Activated CD8-positive, alpha-beta memory T cell treated with anti-CD3 and anti-CD28 coated beads for 36 hours (primary cell): ENCODE measurements around the gene RNPS1. TPM values are rescaled to one million over a fixed set of nuclear protein-coding genes. Genes with fewer than 3 reads are reported as not detected.
"Not testable (repeated sequence)": the region's sequence is repeated elsewhere in the genome, so short reads cannot be mapped to it uniquely, and the experiment has no call there.

Source experiments
- CTCF ChIA-PET: fragments of 350-600 bp; sonication (Branson Sonifier 250); formaldehyde crosslinking; loops from one replicate; lab custom pipeline; 2021; ENCODE audit warnings: antibody characterized with exemption; lab: Charles Lee
- POLR2A ChIA-PET: fragments of 350-600 bp; sonication (Branson Sonifier 250); formaldehyde crosslinking; loops from one replicate; lab custom pipeline; 2021; ENCODE audit warnings: antibody characterized with exemption; lab: Charles Lee
- total RNA-seq, 2 experiments: library from RNA; stranded (reverse); gene quantifications; one replicate each; pipeline ENCODE4 v1.2.3, GENCODE V29; 2021

Gene RNPS1
- total RNA-seq, 2 experiments from 2014 or later: 370 to 387 TPM

DNA sequence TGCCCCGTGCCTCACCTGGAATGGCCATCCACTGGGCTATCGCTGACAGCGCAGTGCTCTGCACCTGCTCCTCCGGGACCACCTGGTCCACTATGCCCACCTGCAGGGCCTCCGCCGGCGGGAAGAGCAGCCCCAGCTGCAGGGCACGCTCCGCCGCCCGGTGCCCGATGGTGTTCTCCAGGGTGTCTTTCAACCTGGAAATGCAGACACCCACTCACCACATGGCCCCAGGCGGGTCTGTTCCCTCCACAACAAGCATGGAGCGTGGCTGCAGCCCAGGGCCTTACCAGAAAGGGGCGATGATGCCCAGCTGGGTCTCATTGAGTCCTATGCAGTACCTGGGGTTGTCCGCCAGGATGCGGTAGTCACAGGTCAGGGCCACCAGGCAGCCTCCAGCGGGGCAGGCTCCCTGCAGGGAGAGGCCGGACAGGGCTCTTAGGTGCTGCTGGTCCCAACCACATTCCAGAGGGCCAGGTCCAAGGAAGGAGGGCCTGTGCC lies 24.8 kb downstream of the RNPS1 start:
- POLR2A ChIA-PET: no interaction called here
- CTCF ChIA-PET: interaction anchor here (1.5 kb wide), 1 partner anchor 21 kb away, joined by 3 read pairs; no protein-coding TSS in a partner anchor

DNA sequence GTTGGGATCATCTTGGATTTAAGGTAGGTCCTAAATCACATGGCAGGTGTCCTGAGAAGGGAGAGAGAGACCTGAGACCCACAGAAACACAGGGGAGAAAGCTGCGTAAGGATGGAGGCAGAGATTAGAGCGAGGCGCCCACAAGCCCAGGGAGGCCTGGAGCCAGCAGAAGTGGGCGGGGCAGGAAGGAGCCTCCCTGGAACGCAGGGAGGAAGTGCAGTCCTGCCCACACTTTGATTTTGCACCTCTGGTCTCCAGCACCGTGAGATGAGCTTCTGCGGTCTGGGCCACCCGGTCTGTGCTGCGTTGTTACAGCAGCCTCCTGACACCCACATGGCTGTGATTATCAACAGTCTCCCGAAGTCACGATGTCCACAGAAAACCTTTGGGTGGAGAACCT lies 25.3 kb downstream of the RNPS1 start:
- ChIA-PET POLR2A (no interaction called here), CTCF (interaction anchor here (1.5 kb wide), 1 partner anchor 20 kb away, joined by 3 read pairs; no protein-coding TSS in a partner anchor)

DNA sequence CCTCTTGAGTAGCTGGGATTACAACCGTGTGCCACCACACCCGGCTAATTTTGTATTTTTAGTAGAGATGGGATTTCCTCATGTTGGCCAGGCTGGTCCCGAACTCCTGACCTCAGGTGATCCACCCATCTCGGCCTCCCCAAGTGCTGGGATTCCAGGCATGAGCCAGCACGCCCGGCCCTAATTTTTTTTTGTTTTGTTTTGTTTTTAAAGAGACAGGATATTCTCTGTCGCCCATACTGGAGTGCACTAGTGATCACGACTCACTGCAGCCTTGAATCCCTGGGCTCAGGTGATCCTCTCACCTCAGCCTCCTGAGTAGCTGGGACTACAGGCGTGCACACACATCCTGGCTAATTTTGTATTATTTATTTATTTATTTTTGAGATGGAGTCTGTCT lies 27.6 kb downstream of the RNPS1 start:
- CTCF ChIA-PET: interaction anchor here (0.8 kb wide), 1 partner anchor 16 kb away, joined by 3 read pairs; no protein-coding TSS in a partner anchor
- POLR2A ChIA-PET: not testable (repeated sequence)

DNA sequence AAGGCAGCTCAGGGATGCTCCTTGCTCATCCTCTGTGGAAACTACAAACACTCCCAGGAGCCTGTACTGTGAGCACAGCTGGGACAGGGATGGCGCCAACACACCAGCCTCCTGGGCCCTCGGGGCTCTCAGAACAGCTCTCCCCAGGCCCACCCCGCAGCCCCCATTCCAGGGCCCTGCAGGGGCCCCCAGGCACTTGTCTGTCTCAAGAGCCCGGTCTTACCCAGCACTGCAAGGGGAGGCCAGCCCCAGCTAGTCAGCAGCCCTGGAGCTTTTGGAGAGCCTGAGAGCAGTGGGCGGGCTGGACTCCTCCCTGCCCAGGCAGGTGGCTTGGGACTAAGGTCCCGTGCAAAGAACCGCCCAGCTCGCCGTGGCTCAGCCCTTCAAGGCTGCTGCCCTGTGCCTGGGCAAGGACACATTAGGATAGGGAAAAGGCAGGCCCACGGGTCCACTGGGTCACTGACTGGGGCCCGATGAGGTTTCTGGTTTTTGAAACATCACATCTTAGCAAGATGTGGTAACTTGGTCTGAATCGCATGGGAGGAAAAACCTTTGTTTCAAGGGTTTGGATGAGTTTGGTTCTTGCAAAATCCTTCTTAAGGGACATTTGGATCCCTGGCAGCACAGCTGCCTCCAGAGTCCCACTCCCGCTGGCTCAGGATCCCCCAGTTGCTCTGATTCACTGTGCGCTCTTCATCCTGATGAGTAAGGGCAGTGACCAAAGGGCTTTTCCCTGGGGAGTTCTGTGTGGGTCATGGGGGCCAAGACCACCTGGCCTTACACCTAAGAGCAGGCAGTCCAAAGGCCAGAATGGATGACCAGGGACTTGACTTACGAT lies 28.9 kb downstream of the RNPS1 start:
- ChIA-PET CTCF (interaction anchor here (2.3 kb wide), 1 partner anchor 13 kb away, joined by 7 read pairs; the partner anchor contains the start of gene ECI1), POLR2A (no interaction called here)

DNA sequence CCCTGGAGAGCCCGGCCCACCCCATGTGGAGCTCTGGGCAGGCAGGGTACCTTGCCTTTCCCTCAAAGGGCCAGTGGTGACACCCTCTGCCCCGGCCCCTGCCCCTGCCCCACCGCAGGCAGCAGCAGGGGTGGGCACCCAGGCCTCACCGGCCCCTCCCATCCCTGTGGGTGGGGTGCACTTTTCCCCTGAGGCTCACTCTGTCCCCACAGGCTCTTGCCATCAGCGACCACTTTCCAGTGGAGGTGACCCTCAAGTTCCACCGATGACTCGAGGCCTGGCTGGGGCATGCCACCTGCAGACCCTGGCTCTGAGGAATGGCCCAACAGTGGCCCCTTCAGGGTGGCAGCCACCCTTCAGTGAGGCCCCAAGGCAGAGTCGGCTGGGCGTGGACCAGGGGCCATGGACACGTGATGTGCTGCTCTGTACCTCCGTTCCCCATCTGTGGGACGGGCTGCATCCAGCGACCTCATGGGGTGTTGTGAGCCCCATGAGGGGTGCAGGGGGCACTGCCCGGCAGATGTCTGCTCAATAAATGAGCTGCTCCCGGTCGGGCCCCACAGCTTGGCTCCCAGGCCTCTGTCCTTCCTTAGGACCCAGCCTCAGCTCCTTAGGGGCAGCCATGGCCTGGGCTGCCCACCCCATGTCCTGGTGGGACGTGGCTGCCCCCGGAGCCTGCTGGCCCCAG lies 29.6 kb downstream of the RNPS1 start:
- ChIA-PET POLR2A (no interaction called here), CTCF (interaction anchor here (2.3 kb wide), 1 partner anchor 14 kb away, joined by 7 read pairs; the partner anchor contains the start of gene ECI1)

DNA sequence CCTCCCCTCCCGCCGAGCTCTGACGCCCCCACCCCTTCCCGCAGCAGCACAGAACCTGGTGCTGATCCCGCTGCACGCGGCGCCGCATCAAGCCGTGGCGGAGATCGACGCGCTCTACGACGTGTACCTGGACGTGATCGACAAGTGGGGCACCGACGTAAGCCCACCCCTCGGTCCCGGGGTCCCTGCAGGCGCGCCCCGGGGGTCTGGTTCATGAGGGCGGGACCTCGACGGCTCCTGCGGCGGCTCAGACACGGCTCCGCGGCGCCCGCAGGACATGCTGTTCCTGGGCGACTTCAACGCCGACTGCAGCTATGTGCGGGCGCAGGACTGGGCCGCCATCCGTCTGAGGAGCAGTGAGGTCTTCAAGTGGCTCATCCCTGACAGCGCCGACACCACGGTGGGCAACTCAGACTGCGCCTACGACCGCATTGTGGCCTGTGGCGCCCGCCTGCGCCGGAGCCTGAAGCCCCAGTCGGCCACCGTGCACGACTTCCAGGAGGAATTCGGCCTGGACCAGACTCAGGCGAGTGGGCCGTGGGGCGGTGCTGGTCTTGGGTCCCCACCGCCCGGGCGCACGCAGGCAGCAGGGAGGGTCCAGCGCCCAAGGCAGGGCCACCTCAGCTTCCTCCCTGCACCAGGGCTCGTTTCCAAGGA lies 30.3 kb downstream of the RNPS1 start:
- CTCF ChIA-PET: interaction anchor here (2.3 kb wide), 1 partner anchor 14 kb away, joined by 7 read pairs; the partner anchor contains the start of gene ECI1
- POLR2A ChIA-PET: no interaction called here

DNA sequence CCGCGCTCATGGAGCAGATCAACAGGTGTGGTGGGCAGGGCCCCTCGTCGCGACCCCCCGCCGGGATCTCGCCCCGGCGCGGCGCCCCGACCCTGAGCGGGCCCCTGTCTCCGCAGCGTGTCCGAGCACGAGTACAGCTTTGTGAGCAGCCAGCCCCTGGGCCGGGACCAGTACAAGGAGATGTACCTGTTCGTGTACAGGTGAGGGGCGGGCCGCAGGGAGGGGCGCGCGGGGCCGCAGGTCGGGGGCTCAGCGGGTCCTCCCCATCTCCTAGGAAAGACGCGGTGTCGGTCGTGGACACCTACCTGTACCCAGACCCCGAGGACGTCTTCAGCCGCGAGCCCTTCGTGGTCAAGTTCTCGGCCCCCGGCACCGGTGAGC lies 30.8 kb downstream of the RNPS1 start:
- ChIA-PET CTCF (no interaction called here), POLR2A (interaction anchor here (1.2 kb wide), 1 partner anchor 14 kb away, joined by 3 read pairs; the partner anchor contains the start of gene ECI1)

DNA sequence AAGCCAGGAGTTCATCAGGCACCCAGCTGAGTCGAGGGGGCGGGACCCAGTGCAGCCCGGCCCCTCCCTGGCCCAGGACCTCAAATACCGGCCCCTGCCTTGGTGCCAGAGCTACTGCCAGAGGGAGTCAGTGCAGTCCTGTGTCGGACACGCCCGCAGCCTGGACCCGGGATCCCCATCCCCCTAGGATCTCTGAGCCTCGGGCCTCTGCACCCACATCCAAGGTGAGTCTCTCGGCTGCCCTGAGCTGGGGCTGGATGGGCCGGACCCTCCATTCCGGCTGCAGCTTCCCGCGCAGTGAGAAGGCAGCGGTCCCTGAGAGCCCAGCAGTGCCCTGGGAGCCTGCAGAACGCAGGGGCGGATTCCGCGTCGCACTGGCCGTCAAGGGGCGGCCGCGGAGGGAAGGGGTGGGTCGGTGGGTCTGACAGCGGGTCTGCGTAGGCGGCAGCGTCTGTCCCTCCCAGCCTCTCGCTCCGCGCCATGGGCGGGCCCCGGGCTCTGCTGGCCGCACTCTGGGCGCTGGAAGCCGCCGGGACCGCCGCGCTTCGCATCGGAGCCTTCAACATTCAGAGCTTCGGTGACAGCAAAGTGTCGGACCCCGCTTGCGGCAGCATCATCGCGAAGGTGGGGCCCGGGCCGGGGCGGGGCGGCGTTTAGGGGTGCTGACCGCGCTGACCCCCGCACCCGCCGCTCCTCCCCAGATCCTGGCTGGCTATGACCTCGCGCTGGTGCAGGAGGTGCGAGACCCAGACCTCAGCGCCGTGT lies 31.4 kb downstream of the RNPS1 start, which contains the start of gene DNASE1L2:
DNASE1L2 (plus strand) TSS at position 108 of the 765 bp plus-strand sequence; CDS start at position 481, 373 bp downstream.
- ChIA-PET POLR2A (interaction anchor here (1.2 kb wide), 1 partner anchor 15 kb away, joined by 3 read pairs; the partner anchor contains the start of gene ECI1), CTCF (no interaction called here)

DNA sequence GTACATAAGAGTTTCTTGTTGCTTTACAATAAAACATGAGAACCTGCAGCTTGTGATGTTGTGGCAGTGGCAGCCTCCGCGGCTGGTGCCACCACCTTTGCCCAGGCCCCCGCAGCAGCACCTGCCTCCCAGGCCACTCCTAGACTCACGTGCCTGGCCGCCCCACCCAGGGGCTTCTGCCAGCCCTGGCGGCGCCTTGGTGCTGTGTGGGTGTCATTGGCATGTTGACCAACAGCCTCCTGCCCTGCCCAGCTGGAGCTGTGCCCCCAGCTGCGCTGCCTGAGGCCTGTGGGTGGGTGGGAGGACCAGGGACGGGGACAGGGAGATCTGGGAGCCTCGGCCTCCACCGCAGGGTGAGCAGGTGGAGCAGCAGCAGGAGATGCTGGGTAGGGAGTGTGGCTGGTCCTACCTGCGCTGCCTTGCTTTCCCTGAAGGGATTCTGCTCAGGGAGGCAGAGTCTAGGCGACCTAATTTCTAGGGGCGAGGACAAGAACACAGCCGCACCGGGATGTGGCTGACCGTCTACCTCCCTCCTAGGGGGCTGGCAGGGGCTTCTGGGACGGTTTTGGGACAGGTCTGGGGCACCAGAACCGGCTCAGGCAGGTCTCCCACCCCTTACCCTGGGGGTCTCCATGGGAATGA lies 32.1 kb downstream of the RNPS1 start:
- CTCF ChIA-PET: no interaction called here
- POLR2A ChIA-PET: interaction anchor here (0.6 to 1.2 kb wide), 2 partner anchors 16 to 17 kb away, joined by 3 to 7 read pairs; partner anchors contain the start of gene ECI1

DNA sequence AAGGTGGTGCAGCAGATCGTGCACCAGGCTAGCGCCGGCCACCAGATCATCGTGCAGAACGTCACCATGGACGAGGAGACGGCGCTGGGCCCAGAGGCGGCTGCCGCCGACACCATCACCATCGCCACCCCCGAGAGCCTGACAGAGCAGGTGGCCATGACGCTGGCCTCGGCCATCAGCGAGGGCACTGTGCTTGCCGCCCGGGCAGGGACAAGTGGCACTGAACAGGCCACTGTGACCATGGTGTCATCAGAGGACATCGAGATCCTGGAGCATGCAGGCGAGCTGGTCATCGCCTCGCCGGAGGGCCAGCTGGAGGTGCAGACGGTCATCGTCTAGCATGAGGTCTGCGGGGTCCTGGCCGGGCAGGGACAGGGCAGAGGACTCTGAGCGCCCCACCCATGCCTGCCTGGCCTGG lies 32.7 kb downstream of the RNPS1 start:
- CTCF ChIA-PET: no interaction called here
- POLR2A ChIA-PET: interaction anchor here (0.6 kb wide), 1 partner anchor 17 kb away, joined by 7 read pairs; no protein-coding TSS in a partner anchor

DNA sequence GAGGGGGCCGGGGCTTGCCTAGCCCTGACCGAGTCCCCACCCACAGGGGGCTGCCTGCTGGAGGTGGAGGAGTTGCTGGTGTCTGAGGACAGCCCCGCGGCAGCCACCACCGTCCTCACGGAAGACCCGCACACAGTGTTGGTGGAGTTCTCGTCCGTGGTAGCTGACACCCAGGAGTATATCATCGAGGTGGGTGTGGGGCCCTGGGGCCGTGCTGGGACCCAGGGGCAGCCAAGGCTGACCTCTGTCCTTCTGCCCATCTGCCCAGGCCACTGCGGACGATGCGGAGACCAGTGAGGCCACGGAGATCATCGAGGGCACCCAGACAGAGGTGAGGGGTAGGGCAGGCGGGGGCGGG lies 33.1 kb downstream of the RNPS1 start:
- ChIA-PET POLR2A (no interaction called here), CTCF (no interaction called here)

DNA sequence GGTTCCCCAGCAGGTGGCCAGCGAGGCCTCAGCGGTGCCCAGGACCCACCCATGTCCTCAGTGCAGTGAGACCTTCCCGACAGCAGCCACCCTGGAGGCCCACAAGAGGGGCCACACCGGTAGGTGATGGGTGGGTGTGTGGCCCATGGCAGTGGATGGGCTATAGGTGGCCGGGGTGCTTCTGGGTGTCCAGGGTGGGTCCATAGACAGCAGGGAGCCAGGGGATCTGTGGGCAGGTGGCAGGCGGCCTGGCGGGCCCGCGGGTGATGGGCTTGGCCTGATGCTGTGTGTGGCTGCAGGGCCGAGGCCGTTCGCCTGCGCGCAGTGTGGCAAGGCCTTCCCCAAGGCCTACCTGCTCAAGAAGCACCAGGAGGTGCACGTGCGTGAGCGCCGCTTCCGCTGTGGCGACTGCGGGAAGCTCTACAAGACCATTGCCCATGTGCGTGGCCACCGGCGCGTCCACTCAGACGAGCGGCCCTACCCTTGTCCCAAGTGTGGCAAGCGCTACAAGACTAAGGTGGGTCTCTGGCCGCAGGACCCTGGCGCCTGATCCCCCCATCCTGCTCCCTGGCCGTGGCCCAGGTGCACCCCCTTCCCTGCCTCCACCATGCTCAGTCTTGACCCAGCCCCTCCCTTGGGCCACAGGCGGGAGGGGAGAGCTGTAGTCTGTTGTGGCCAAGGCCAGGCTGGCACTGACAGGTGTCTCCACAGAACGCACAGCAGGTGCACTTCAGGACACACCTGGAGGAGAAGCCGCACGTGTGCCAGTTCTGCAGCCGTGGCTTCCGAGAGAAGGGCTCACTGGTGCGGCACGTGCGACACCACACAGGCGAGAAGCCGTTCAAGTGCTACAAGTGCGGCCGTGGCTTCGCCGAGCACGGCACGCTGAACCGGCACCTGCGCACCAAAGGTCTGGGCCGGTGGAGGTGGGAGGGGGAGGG lies 33.8 kb downstream of the RNPS1 start:
- CTCF ChIA-PET: no interaction called here
- POLR2A ChIA-PET: no interaction called here

DNA sequence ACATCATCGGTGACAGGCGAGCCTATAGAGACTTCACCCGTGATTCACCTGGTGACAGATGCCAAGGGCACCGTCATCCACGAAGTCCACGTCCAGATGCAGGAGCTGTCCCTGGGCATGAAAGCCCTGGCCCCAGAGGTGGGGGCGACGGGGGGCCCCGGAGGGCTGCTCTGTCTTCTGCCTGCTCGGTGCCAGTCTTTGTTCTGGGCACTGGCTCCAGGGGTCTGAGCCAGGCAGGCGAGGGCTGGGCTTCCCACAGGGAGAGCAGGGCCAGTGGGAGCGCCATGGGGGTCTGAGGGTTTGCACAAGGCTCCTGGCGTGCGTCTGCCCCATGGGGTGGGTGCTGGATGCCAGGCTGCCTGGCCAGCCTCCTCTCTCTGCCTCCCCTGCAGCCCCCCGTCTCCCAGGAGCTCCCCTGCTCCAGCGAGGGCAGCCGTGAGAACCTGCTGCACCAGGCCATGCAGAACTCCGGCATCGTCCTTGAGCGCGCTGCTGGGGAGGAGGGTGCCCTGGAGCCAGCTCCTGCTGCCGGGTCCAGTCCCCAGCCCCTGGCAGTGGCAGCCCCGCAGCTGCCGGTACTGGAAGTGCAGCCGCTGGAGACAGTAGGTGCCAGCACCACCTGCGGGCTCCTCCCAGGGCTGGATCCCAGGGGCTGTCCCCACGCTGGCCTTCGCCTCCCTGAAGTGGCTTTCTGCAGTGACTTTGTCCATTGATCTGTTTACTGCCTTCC lies 34.7 kb downstream of the RNPS1 start:
- POLR2A ChIA-PET: no interaction called here
- CTCF ChIA-PET: no interaction called here

DNA sequence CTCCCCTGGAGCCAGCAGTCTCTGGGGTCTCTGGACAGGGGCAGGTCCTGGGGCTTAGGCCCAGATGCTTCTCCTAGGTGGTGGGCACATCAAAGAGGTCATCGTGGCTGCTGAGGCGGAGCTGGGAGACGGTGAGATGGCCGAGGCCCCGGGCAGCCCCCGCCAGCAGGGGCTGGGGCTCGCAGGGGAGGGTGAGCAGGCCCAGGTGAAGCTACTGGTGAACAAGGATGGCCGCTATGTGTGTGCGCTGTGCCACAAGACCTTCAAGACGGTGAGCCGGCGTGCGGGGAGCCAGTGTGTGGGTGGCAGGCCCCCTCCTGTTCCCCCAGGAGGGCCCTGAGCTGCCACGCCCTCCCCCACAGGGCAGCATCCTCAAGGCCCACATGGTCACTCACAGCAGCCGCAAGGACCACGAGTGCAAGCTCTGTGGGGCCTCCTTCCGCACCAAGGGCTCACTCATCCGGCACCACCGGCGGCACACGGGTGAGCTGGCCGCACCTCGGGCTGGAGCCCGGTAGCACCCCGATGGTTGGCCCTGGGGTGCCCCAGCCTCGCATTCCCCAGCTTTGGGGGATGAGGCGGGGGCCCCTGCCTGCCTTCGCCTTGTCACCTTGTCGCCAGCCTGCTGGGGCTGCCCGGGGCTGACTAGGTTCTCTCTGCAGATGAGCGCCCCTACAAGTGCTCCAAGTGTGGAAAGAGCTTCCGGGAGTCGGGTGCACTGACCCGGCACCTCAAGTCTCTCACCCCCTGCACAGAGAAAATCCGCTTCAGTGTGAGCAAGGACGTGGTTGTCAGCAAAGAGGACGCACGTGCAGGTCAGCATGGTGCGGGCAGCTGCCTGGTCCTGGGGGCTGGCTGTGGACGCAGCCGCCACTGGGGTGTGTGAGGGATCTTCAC lies 35.6 kb downstream of the RNPS1 start:
- CTCF ChIA-PET: no interaction called here
- POLR2A ChIA-PET: no interaction called here
